Measurements from ENCODE around the gene VAMP3. TPM values are rescaled to one million over a fixed set of nuclear protein-coding genes. Genes with fewer than 3 reads are reported as not detected.

Gene VAMP3
- total RNA-seq, 1 donor from 2014 or later: 75.9 TPM

DNA sequence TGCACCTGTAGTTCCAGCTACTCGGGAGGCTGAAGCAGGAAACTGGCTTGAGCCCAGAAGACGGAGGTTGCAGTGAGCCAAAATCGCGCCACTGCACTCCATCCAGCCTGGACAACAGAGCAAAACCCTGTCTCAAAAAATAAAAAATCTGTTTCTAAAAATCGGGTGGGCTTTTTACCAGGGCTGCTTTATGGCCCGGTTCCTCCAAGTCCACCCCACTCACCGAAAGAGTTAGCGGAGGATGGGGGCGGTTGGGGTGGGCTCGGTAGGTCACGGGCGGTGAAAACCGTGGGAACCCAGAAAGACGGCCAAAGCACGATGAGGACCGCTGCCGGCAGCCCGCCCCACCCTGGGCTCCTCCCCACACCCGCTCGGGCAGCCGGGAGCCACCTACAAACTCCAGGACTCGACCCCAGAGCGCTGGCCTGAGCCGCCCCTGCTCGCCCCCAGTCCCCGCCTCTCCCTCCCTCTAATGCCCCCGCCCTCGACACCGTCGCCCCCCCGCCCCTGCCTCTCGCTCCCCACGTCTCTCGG is 12.1 kb downstream of the VAMP3 start:
- intact Hi-C loops (cut with micrococcal nuclease): no loop called here
- Histone ChIP-seq H3K4me3 (peak overlapping the region; percentile 84), H3K4me1 (peaks cover 47% of the 10 kb centered on the region), H3K36me3 (peaks cover 55% of the 10 kb centered on the region), H3K27ac (replicated peaks) (peak overlapping the region; percentile 94), H3K9me3 (replicated peaks) (no peaks in the 10 kb centered on the region), H3K27me3 (ENCODE audit: low read depth) (no peaks in the 10 kb centered on the region)
- TF ChIP-seq CTCF (IDR thresholded peaks at IDR 0.05; ENCODE audit: borderline replicate concordance): no peak
- peak; percentile 83 for DNase-seq

DNA sequence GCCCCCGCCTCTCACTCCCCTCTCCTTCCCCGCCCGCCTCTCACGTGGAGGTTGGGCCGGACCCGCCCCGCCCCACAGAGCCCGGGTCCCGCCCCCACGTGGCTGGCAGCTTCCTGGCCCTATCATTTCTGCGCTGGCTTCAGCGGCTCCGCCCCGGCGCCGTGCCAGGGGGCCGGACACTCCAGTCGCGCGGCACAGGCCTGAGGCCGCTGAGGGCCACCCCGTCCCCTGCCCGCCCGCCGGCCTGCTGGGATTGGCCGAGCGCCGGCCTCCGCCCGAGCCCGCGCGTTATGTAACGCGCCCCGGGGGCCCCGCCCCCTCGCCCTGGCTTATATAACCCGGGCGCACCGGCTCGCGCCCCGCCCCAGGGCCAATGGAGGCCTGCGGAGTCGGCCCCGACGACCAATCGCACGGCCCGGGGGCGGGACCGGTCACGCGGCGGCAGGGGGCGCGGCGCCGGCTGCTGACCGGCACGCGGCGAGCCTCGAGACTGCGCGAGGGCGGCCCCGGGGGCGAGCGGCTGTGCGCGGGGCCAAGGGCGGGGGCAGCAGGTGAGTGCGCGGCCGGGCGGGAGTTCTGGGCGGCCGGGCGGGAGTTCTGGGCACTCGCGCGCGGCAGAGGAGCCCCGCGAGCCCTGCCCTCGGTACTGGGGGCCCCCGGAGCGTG is 12.9 kb downstream of the VAMP3 start, which contains the start of gene PER3:
Gene PER3, plus strand, starts transcription at position 466 of the 666 bp plus-strand sequence. CDS start 587 bp downstream, outside the sequence.
- peaks cover 55% of the 10 kb centered on the region for H3K36me3 ChIP-seq
- no peaks in the 10 kb centered on the region for H3K27me3 ChIP-seq (ENCODE audit: low read depth)
- peak within 1 kb of the TSS; percentile 84 for H3K4me3 ChIP-seq
- peak within 1 kb of the TSS; percentile 94 for H3K27ac ChIP-seq (replicated peaks)
- intact Hi-C loops (cut with micrococcal nuclease): no loop called here
- H3K4me1 ChIP-seq: peaks cover 52% of the 10 kb centered on the region
- TF ChIP-seq CTCF (IDR thresholded peaks at IDR 0.05; ENCODE audit: borderline replicate concordance): no peak
- H3K9me3 ChIP-seq (replicated peaks): no peaks in the 10 kb centered on the region
- DNase-seq: peak; percentile 98

- peak overlapping the region; percentile 94 for H3K27ac ChIP-seq (replicated peaks)
- H3K4me1 ChIP-seq: peaks cover 52% of the 10 kb centered on the region
- peaks cover 56% of the 10 kb centered on the region for H3K36me3 ChIP-seq
- intact Hi-C loops (cut with micrococcal nuclease): no loop called here
- TF ChIP-seq CTCF (IDR thresholded peaks at IDR 0.05; ENCODE audit: borderline replicate concordance): no peak
- no peaks in the 10 kb centered on the region for H3K9me3 ChIP-seq (replicated peaks)
- no peaks in the 10 kb centered on the region for H3K27me3 ChIP-seq (ENCODE audit: low read depth)
- H3K4me3 ChIP-seq: peak overlapping the region; percentile 84
- DNase-seq: peak; percentile 37
These were observed 13.5 kb downstream of the VAMP3 start for GRCh38 chr1:7784492-7785071.

- intact Hi-C loops (cut with micrococcal nuclease): no loop called here
- no peak for DNase-seq
- Histone ChIP-seq H3K36me3 (peaks cover 56% of the 10 kb centered on the region), H3K27ac (replicated peaks) (peak overlapping the region; percentile 94), H3K4me1 (peaks cover 52% of the 10 kb centered on the region), H3K9me3 (replicated peaks) (no peaks in the 10 kb centered on the region), H3K27me3 (ENCODE audit: low read depth) (no peaks in the 10 kb centered on the region), H3K4me3 (peak overlapping the region; percentile 84)
- TF ChIP-seq CTCF (IDR thresholded peaks at IDR 0.05; ENCODE audit: borderline replicate concordance): no peak
These were observed 14.0 kb downstream of the VAMP3 start for GRCh38 chr1:7785108-7785507.

DNA sequence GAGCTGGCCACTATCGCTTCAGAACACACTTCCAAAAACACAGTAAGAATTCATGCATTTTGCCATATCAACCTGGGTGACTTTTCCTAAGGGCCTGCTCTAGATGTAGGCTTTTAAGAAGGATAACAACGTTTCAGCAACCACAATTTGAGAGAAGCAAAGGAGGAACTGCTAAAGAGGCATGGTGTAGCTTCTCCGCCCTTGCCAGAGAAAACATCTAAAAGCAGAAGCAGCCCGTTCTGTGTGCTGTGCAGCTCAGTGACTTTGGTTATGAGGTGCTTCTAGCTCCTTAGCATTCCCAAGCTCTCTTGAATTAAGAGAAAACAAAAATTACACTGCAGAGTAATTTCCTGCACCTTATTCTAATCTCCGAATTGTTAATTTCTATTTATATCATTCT is 15.7 kb downstream of the VAMP3 start:
- Histone ChIP-seq H3K36me3 (peaks cover 61% of the 10 kb centered on the region), H3K4me1 (peaks cover 52% of the 10 kb centered on the region), H3K4me3 (no peak overlapping the region), H3K27me3 (ENCODE audit: low read depth) (no peaks in the 10 kb centered on the region), H3K27ac (replicated peaks) (no peak overlapping the region), H3K9me3 (replicated peaks) (peaks cover 9% of the 10 kb centered on the region)
- TF ChIP-seq CTCF (IDR thresholded peaks at IDR 0.05; ENCODE audit: borderline replicate concordance): no peak
- no peak for DNase-seq
- intact Hi-C loops (cut with micrococcal nuclease): no loop called here

Data from left ventricle myocardium inferior (tissue), 1 donor.